Measurements from ENCODE around the gene LMX1B.
A peak's percentile ranks its signal among the peaks of the same experiment; 100 is the strongest.

The LMX1B gene

GRCh38 chr9:126704892-126705766, 91.4 kb downstream of the LMX1B start:
- POLR2A ChIA-PET = interaction anchor here (0.6 to 2.5 kb wide), 5 partner anchors 32 to 92 kb away, joined by 3 to 13 read pairs (median 5); partner anchors contain the start of gene LMX1B
- CTCF ChIA-PET = interaction anchor here (0.6 to 9.8 kb wide), 47 partner anchors 8 to 1119 kb away, joined by 3 to 373 read pairs (median 5); partner anchors contain the start of genes RALGPS1 and ZBTB43
- TF ChIP-seq ZNF174 (tag by site-specific recombination; IDR thresholded peaks at IDR 0.05) = no peak
- TF ChIP-seq EGR2 (tag by site-specific recombination; IDR thresholded peaks at IDR 0.05; ENCODE audit: low read depth) = peak; percentile 81
- peak; percentile 65; the same call in 1 of the 2 replicates for TF ChIP-seq ZEB2 (tag by site-specific recombination; IDR thresholded peaks at IDR 0.05)
- TF ChIP-seq, protein P1, sequence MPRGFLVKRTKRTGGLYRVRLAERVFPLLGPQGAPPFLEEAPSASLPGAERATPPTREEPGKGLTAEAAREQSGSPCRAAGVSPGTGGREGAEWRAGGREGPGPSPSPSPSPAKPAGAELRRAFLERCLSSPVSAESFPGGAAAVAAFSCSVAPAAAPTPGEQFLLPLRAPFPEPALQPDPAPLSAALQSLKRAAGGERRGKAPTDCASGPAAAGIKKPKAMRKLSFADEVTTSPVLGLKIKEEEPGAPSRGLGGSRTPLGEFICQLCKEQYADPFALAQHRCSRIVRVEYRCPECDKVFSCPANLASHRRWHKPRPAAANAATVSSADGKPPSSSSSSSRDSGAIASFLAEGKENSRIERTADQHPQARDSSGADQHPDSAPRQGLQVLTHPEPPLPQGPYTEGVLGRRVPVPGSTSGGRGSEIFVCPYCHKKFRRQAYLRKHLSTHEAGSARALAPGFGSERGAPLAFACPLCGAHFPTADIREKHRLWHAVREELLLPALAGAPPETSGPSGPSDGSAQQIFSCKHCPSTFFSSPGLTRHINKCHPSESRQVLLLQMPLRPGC (tag by site-specific recombination; IDR thresholded peaks at IDR 0.05) = no peak
- no peak for TF ChIP-seq ZNF701 (tag by site-specific recombination; IDR thresholded peaks at IDR 0.05)
- no peak for TF ChIP-seq YY2 (tag by site-specific recombination; IDR thresholded peaks at IDR 0.05)
- TF ChIP-seq, protein P2, sequence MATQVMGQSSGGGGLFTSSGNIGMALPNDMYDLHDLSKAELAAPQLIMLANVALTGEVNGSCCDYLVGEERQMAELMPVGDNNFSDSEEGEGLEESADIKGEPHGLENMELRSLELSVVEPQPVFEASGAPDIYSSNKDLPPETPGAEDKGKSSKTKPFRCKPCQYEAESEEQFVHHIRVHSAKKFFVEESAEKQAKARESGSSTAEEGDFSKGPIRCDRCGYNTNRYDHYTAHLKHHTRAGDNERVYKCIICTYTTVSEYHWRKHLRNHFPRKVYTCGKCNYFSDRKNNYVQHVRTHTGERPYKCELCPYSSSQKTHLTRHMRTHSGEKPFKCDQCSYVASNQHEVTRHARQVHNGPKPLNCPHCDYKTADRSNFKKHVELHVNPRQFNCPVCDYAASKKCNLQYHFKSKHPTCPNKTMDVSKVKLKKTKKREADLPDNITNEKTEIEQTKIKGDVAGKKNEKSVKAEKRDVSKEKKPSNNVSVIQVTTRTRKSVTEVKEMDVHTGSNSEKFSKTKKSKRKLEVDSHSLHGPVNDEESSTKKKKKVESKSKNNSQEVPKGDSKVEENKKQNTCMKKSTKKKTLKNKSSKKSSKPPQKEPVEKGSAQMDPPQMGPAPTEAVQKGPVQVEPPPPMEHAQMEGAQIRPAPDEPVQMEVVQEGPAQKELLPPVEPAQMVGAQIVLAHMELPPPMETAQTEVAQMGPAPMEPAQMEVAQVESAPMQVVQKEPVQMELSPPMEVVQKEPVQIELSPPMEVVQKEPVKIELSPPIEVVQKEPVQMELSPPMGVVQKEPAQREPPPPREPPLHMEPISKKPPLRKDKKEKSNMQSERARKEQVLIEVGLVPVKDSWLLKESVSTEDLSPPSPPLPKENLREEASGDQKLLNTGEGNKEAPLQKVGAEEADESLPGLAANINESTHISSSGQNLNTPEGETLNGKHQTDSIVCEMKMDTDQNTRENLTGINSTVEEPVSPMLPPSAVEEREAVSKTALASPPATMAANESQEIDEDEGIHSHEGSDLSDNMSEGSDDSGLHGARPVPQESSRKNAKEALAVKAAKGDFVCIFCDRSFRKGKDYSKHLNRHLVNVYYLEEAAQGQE (tag by site-specific recombination; IDR thresholded peaks at IDR 0.05) = no peak
- no peak for TF ChIP-seq ZNF37A (tag by site-specific recombination; IDR thresholded peaks at IDR 0.05)
- peak; percentile 17; the same call in 1 of the 2 replicates for TF ChIP-seq PATZ1 (tag by site-specific recombination; IDR thresholded peaks at IDR 0.05)
- TF ChIP-seq ZNF292 (tag by site-specific recombination; IDR thresholded peaks at IDR 0.05; ENCODE audit: borderline replicate concordance, low read depth) = no peak
- TF ChIP-seq ZNF473 (tag by site-specific recombination; IDR thresholded peaks at IDR 0.05) = no peak
- no peak for TF ChIP-seq ZNF501 (tag by site-specific recombination; IDR thresholded peaks at IDR 0.05)
- peak; percentile 59 for TF ChIP-seq ZNF654 (tag by site-specific recombination; IDR thresholded peaks at IDR 0.05; ENCODE audit: low read depth)
- no peak for TF ChIP-seq ZNF391 (tag by site-specific recombination; IDR thresholded peaks at IDR 0.05; ENCODE audit: borderline replicate concordance, low read depth)
- TF ChIP-seq ZNF610 (tag by site-specific recombination; IDR thresholded peaks at IDR 0.05; ENCODE audit: borderline replicate concordance) = peak; percentile 40; the same call in 1 of the 2 replicates
- no peak for TF ChIP-seq ZNF629 (tag by site-specific recombination; IDR thresholded peaks at IDR 0.05)
- TF ChIP-seq ZNF10 (tag by site-specific recombination; IDR thresholded peaks at IDR 0.05) = no peak
- no peak for TF ChIP-seq ZNF513 (tag by site-specific recombination; IDR thresholded peaks at IDR 0.05)
- peak; percentile 88 for TF ChIP-seq ZFHX2 (tag by site-specific recombination; conservative IDR thresholded peaks at IDR 0.05)
- no peak for TF ChIP-seq GFI1B (tag by site-specific recombination; IDR thresholded peaks at IDR 0.05)
- TF ChIP-seq ZBTB1 (tag by site-specific recombination; IDR thresholded peaks at IDR 0.05) = no peak
- no peak for TF ChIP-seq ZXDB (tag by site-specific recombination; IDR thresholded peaks at IDR 0.05)
- no peak for TF ChIP-seq GLI4 (tag by site-specific recombination; IDR thresholded peaks at IDR 0.05)
- TF ChIP-seq ZNF16 (tag by site-specific recombination; IDR thresholded peaks at IDR 0.05; ENCODE audit: low read depth) = no peak
- no peak for TF ChIP-seq ZNF76 (tag by site-specific recombination; IDR thresholded peaks at IDR 0.05; ENCODE audit: borderline replicate concordance, low read depth)
- TF ChIP-seq, protein P3, sequence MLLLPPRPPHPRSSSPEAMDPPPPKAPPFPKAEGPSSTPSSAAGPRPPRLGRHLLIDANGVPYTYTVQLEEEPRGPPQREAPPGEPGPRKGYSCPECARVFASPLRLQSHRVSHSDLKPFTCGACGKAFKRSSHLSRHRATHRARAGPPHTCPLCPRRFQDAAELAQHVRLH (tag by site-specific recombination; IDR thresholded peaks at IDR 0.05) = peak; percentile 82; the same call in 1 of the 2 replicates
- TF ChIP-seq MYNN (tag by site-specific recombination; IDR thresholded peaks at IDR 0.05; ENCODE audit: borderline replicate concordance) = no peak
- peak; percentile 18; the same call in 1 of the 2 replicates for TF ChIP-seq ZBTB17 (tag by site-specific recombination; IDR thresholded peaks at IDR 0.05)

More at GRCh38 chr9:126704892-126705766, 91.4 kb downstream of the LMX1B start:
- Histone ChIP-seq H3K9me3 (ENCODE audit: control insufficient read depth, insufficient read depth, low read depth, low read length) (no peaks in the 10 kb centered on the region), H3K4me1 (ENCODE audit: control insufficient read depth, insufficient read depth, low read length) (no peaks in the 10 kb centered on the region), H3K36me3 (ENCODE audit: control insufficient read depth in 2 of 2, insufficient read depth in 1 of 2, low read length in 2 of 2) (no peaks in the 10 kb centered on the region), H3K4me3 (ENCODE audit: low read depth, low read length) (peak overlapping the region; percentile 11; the same call in 1 of the 2 replicates), H3K27ac (ENCODE audit: extremely low read depth, low read depth, low read length) (no peak overlapping the region)

Data from HEK293 (cell line).